GM03348 (cell line): Measurements from ENCODE around the gene C15orf61.

Source experiments
- DNase-seq: peaks from one replicate; pipeline ENCODE4 v3.0.0; 2012; ENCODE audit warnings: low spot score

C15orf61 gene

GRCh38 chr15:67521029-67521782 is at the start of gene C15orf61:
C15orf61 (plus strand) TSS chr15:67521131; CDS start chr15:67521249, 118 bp downstream.
- DNase-seq = peak; percentile 98

- DNase-seq = peak; percentile 13
Observed at GRCh38 chr15:67472957-67473356, 48.0 kb upstream of the C15orf61 start.

GRCh38 chr15:67474405-67475110 is 46.4 kb upstream of the C15orf61 start:
- DNase-seq = no peak

GRCh38 chr15:67479781-67480505 is 41.0 kb upstream of the C15orf61 start:
- peak; percentile 35 for DNase-seq

- DNase-seq = peak; percentile 24
Observed at GRCh38 chr15:67480741-67481140, 40.2 kb upstream of the C15orf61 start.

GRCh38 chr15:67481680-67482079 is 39.3 kb upstream of the C15orf61 start:
- no peak for DNase-seq

- DNase-seq = no peak
Observed at GRCh38 chr15:67495585-67495984, 25.3 kb upstream of the C15orf61 start.

- peak; percentile 50 for DNase-seq
Observed at GRCh38 chr15:67501177-67501835, 19.6 kb upstream of the C15orf61 start.

- DNase-seq = no peak
Observed at GRCh38 chr15:67501836-67502461, 19.0 kb upstream of the C15orf61 start.

GRCh38 chr15:67504056-67504455 is 16.9 kb upstream of the C15orf61 start:
- DNase-seq = no peak

- DNase-seq = peak; percentile 70
Observed at GRCh38 chr15:67504796-67505195, 16.1 kb upstream of the C15orf61 start.

- DNase-seq = no peak
Observed at GRCh38 chr15:67505675-67506572, 15.0 kb upstream of the C15orf61 start.

GRCh38 chr15:67506775-67507747 is 13.9 kb upstream of the C15orf61 start:
- DNase-seq = peak; percentile 44

GRCh38 chr15:67508407-67508806 is 12.5 kb upstream of the C15orf61 start:
- DNase-seq = no peak

- DNase-seq = no peak
Observed at GRCh38 chr15:67509918-67510317, 11.0 kb upstream of the C15orf61 start.

- DNase-seq = peak; percentile 81
Observed at GRCh38 chr15:67510597-67511190, 10.2 kb upstream of the C15orf61 start.

- no peak for DNase-seq
Observed at GRCh38 chr15:67511606-67512005, 9.3 kb upstream of the C15orf61 start.

- no peak for DNase-seq
Observed at GRCh38 chr15:67512140-67512539, 8.8 kb upstream of the C15orf61 start.
